ENCODE measurements around the gene DHX8.
"Not testable (repeated sequence)": the region's sequence is repeated elsewhere in the genome, so short reads cannot be mapped to it uniquely, and the experiment has no call there.

Gene DHX8

GRCh38 chr17:43483674-43484551 lies at the start of gene DHX8:
Gene DHX8, plus strand, starts transcription at chr17:43483975. Its CDS starts 63 bp downstream, at chr17:43484038.
- peak; percentile 98 for DNase-seq (ENCODE audit: low read depth in 2 of 2)

- no peak for DNase-seq (ENCODE audit: low read depth in 2 of 2)
These were observed 48.9 kb upstream of the DHX8 start for GRCh38 chr17:43434902-43435319.

- no peak for DNase-seq (ENCODE audit: low read depth in 2 of 2)
These were observed 46.0 kb upstream of the DHX8 start for GRCh38 chr17:43437756-43438155.

- DNase-seq (ENCODE audit: low read depth in 2 of 2): no peak
These were observed 45.1 kb upstream of the DHX8 start for GRCh38 chr17:43438626-43439025.

GRCh38 chr17:43439041-43439440 lies 44.7 kb upstream of the DHX8 start:
- DNase-seq (ENCODE audit: low read depth in 2 of 2): no peak

- DNase-seq (ENCODE audit: low read depth in 2 of 2): no peak
These were observed 41.1 kb upstream of the DHX8 start for GRCh38 chr17:43442711-43443110.

- no peak for DNase-seq (ENCODE audit: low read depth in 2 of 2)
These were observed 40.4 kb upstream of the DHX8 start for GRCh38 chr17:43443381-43443780.

- no peak for DNase-seq (ENCODE audit: low read depth in 2 of 2)
These were observed 39.4 kb upstream of the DHX8 start for GRCh38 chr17:43444223-43445008.

- DNase-seq (ENCODE audit: low read depth in 2 of 2): no peak
These were observed 38.7 kb upstream of the DHX8 start for GRCh38 chr17:43445009-43445589.

- DNase-seq (ENCODE audit: low read depth in 2 of 2): no peak
These were observed 37.0 kb upstream of the DHX8 start for GRCh38 chr17:43446773-43447172.

- DNase-seq (ENCODE audit: low read depth in 2 of 2): no peak
These were observed 34.9 kb upstream of the DHX8 start for GRCh38 chr17:43448720-43449469.

- no peak for DNase-seq (ENCODE audit: low read depth in 2 of 2)
These were observed 34.1 kb upstream of the DHX8 start for GRCh38 chr17:43449470-43450248.

GRCh38 chr17:43450791-43451190 lies 33.0 kb upstream of the DHX8 start:
- DNase-seq (ENCODE audit: low read depth in 2 of 2): not testable (repeated sequence)

- not testable (repeated sequence) for DNase-seq (ENCODE audit: low read depth in 2 of 2)
These were observed 32.0 kb upstream of the DHX8 start for GRCh38 chr17:43451741-43452140.

GRCh38 chr17:43453331-43453812 lies 30.4 kb upstream of the DHX8 start:
- no peak for DNase-seq (ENCODE audit: low read depth in 2 of 2)

GRCh38 chr17:43454868-43455267 lies 28.9 kb upstream of the DHX8 start:
- no peak for DNase-seq (ENCODE audit: low read depth in 2 of 2)

- no peak for DNase-seq (ENCODE audit: low read depth in 2 of 2)
These were observed 27.7 kb upstream of the DHX8 start for GRCh38 chr17:43456029-43456428.

- DNase-seq (ENCODE audit: low read depth in 2 of 2): no peak
These were observed 27.0 kb upstream of the DHX8 start for GRCh38 chr17:43456661-43457361.

- DNase-seq (ENCODE audit: low read depth in 2 of 2): no peak
These were observed 26.4 kb upstream of the DHX8 start for GRCh38 chr17:43457362-43457692.

- DNase-seq (ENCODE audit: low read depth in 2 of 2): not testable (repeated sequence)
These were observed 23.9 kb upstream of the DHX8 start for GRCh38 chr17:43459878-43460277.
